GM12865 (cell line): ENCODE data around the gene SULT4A1.

Experiments
- DNase-seq: peaks from one replicate; pipeline ENCODE4 v3.0.0; 2010; ENCODE audit warnings: low read depth
- H3K4me3 ChIP-seq: 2 replicates; pipeline ENCODE4 v1.5.1; 2011; ENCODE audit warnings: mild to moderate bottlenecking, low read depth, low read length, control low read depth
- TF ChIP-seq, protein P1 (sequence below): IDR thresholded peaks from 2 replicates; pipeline ENCODE4 v1.5.1; 2011; ENCODE audit warnings: low read length, control low read depth, low read depth, inconsistent platforms; ENCODE audit not compliant: insufficient read depth; ENCODE audit errors: missing control alignments

The SULT4A1 gene

DNA sequence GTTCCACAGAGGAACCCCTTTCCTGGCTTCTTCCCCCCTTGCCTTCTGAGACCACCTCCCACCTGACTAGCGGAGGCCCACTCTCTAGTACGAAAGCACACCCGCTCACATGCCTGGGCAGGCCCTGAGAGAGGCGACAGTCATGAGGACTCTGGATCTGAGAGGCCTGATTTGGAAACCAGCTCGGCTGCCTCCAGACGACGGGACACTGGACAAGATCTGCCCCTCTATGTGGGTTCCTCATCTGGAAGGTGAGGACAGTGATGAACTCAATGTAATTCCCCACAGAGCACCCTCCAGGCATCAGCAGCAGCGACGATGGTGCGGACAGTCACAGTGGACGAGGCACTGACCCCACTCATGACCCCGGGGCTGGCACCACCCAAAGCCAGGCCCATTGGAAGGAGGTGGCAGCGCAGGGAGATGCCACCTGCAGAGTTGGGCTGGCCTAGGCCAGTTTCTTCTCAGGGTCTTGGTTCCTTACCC is 7.5 kb downstream of the SULT4A1 start:
- TF ChIP-seq, protein P1, sequence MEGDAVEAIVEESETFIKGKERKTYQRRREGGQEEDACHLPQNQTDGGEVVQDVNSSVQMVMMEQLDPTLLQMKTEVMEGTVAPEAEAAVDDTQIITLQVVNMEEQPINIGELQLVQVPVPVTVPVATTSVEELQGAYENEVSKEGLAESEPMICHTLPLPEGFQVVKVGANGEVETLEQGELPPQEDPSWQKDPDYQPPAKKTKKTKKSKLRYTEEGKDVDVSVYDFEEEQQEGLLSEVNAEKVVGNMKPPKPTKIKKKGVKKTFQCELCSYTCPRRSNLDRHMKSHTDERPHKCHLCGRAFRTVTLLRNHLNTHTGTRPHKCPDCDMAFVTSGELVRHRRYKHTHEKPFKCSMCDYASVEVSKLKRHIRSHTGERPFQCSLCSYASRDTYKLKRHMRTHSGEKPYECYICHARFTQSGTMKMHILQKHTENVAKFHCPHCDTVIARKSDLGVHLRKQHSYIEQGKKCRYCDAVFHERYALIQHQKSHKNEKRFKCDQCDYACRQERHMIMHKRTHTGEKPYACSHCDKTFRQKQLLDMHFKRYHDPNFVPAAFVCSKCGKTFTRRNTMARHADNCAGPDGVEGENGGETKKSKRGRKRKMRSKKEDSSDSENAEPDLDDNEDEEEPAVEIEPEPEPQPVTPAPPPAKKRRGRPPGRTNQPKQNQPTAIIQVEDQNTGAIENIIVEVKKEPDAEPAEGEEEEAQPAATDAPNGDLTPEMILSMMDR: no peak
- no peak overlapping the region for H3K4me3 ChIP-seq
- no peak for DNase-seq

DNA sequence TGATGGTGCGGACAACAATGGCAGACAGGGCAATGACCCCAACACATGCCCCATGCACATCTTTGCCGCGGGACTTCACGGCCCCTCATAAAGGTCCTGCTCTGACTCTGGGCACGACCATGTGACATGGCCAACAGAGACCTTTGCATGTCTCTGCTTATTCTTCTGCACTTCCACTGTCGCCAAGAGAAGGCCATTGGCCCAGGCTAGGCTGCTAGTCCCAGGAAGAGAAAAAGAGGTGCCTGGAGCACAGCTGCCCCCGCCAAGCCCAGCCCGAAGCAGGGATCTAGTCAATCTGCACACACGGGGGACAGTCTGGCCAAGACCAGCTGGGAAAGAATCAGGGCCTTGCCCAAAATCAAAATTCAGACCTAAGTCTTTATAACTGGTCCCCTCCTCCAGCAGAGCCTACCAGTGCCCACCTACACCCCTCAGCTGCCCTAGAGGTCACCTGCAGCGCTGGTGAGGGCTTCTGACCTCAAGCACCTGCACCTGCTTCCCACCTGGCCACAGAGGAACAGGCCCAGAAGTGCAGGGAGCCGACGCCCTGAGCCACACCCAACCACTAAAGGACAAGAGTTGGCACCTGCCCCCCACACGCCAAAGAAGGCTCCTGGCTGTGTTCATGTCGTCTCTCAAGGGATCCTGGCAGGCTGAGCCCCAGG is 8.1 kb downstream of the SULT4A1 start:
- DNase-seq: no peak
- TF ChIP-seq, protein P1: no peak
- H3K4me3 ChIP-seq: no peak overlapping the region

DNA sequence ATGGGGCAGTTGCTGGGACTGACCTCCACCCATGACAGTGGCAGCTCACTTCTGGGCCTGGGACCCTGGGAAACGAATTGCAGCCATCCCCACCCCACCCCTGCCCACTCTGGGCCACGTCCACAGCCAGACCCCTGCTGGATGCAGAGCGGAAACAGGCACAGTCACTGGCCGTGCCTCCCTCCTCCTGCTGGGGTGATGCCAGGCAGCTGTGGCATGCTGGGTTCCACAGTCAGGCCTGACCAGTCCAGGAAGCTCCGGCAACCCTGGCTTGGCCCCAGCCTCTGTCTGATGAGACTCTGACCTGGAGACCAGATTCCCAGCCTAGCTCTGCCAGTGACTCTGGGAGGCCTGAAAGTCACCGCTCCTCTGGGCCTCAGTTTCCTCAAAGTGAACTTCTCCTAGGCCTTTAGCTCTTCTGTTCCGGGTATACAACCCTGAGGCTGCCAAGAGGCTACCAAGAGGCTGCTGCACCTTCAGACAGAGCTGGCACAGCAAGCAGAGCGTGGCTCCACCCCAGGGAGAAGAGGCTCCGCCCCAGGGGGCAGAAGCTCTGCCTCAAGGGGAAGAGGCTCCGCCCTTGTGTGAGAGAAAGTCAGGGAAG is 8.9 kb downstream of the SULT4A1 start:
- no peak overlapping the region for H3K4me3 ChIP-seq
- DNase-seq: no peak

DNA sequence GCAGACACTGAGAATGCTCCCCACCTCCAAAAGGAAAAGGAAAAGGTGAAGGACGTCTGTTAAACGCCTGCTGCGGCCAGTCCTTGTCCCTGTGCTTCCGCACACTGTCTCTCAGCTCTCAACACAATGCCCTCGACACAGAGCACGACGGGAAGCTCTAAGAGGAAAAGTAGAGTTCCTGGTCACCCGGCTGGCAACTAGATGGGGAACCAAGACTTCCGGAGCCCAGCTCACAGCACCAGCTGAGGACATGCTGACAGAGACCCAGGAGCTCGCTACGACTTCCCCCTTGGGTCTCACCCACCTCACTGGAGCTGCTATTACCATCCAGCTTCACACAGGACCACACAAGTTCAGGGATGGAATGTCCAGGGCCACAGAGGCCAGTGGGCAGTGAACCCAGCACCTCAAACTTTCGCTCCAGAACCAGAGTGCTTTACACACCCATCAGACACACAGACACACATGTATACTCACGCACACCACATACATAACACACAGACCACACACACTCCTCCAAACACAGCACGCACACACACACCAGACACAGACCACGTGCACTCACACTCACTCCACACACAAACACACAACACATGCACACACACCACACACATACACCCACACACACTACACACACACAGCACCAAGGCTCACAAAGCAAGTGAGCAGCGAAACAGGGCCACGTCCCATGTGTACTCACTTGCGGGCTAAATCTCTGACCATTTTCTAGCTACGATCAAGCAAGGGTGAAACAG is 9.6 kb downstream of the SULT4A1 start:
- TF ChIP-seq, protein P1: no peak
- no peak overlapping the region for H3K4me3 ChIP-seq
- DNase-seq: no peak

More for the DNA sequence above, 8.9 kb downstream of the SULT4A1 start:
- TF ChIP-seq, protein P1: no peak

DNA sequence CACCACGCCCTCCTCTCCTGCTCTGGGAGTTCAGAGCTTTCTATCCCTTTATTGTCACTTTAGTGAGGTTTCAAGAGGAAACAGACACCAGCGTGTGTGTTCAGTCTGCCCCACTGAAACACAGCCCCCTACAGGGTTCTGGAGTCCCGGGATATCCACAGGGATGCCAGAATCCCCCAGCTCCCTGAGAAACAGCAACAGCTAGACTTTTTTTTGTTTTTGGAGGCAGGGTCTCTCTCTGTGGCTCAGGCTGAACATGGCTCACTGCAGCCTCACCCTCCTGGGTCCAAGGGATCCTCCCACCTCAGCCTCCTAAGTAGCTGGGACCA is 10.4 kb downstream of the SULT4A1 start:
- TF ChIP-seq, protein P1: no peak
- DNase-seq: no peak
- no peak overlapping the region for H3K4me3 ChIP-seq

DNA sequence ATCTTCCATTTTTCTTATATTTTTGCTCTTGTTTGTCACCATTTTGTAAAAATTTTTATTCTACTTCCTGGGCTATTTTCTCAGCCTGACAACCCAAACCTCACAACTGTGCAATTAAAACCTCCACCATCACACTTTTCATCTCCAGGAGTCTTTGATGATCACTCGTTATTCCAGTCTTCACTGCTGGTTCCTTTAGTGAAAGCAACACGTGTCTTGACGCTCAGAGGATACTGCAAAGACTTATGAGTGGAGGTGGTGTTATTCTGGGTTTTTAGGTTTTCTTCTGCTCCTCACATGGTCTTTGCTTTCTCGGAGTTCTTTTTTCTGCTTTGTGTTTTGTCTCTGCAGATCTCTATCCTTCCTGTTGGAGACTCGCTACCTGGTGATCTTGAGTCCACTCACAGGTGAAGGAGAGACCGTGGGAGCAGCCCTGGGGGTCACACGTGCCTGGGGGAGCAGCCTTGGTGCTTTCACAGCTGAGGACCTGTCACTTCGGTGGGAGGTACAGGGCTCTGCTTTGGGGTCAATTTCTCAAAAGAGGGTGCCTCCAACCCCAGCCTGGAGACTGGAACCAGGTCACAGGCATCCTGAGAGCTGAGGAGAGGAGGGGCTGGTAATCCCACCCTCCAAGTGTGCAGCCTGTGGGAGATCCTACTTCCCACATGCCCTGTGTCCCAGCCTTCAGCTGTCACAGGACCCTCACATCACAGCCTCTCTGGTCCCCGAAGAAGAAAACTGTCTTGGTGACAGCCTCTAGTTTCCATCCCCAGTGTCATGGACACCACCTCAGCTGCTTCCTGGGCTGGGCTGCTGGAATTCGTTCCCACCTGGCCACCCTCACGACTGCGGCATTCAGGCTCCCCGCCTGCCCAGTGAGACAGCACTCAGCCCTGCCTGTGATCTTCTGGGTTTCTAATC is 11.0 kb downstream of the SULT4A1 start:
- TF ChIP-seq, protein P1: no peak
- no peak overlapping the region for H3K4me3 ChIP-seq
- DNase-seq: no peak
